Lower leg skin (tissue), 4 donors: ENCODE measurements around the gene KCNN3. TPM values are rescaled to one million over a fixed set of nuclear protein-coding genes. Genes with fewer than 3 reads are reported as not detected.

Source experiments
- DNase-seq, 2 donors: peaks; one replicate each; pipeline ENCODE4 v3.0.0-alpha.2; 2019; ENCODE audit warnings: low spot score in 2 of 2
- H3K4me3 ChIP-seq: fragments of 200-600 bp; sonication (generic); 2 replicates; pipeline ENCODE4 v1.5.1; 2017; ENCODE audit warnings: mild to moderate bottlenecking, low read depth; ENCODE audit not compliant: poor library complexity, severe bottlenecking
- CTCF ChIP-seq, 3 donors: fragments of 450-650 bp; IDR thresholded peaks; one replicate each; pipeline ENCODE4 v1.5.1; 2016; ENCODE audit warnings: antibody characterized with exemption in 3 of 3, mild to moderate bottlenecking in 3 of 3, moderate library complexity in 2 of 3
- POLR2A ChIP-seq, 2 donors: fragments of 450-650 bp; IDR thresholded peaks; one replicate each; pipeline ENCODE4 v1.6.1; 2016 to 2017; ENCODE audit warnings: antibody characterized with exemption in 2 of 2, mild to moderate bottlenecking in 1 of 2, moderate library complexity in 1 of 2
- WGBS, 2 donors: methylation state at CpG; one replicate each; pipeline ENCODE4 v1.1.5; 2018; 5-methylcytosine and 5-hydroxymethylcytosine counted together
- intact Hi-C: fragments of 100-400 bp; cut with DNase I; formaldehyde crosslinking; loops from one replicate; pipeline ENCODE4 v1.15.0; 2023; ENCODE audit warnings: low total_unique reads
- total RNA-seq, 4 donors: library from RNA; depleted of rRNA; stranded (reverse); fragments of >200 nt; gene quantifications; one replicate each; pipeline ENCODE4 v1.1.0, GENCODE V29; 2016

Gene KCNN3
- total RNA-seq, 4 donors from 2014 or later, result 0.13 to 2.1 (median 0.36) TPM

DNA sequence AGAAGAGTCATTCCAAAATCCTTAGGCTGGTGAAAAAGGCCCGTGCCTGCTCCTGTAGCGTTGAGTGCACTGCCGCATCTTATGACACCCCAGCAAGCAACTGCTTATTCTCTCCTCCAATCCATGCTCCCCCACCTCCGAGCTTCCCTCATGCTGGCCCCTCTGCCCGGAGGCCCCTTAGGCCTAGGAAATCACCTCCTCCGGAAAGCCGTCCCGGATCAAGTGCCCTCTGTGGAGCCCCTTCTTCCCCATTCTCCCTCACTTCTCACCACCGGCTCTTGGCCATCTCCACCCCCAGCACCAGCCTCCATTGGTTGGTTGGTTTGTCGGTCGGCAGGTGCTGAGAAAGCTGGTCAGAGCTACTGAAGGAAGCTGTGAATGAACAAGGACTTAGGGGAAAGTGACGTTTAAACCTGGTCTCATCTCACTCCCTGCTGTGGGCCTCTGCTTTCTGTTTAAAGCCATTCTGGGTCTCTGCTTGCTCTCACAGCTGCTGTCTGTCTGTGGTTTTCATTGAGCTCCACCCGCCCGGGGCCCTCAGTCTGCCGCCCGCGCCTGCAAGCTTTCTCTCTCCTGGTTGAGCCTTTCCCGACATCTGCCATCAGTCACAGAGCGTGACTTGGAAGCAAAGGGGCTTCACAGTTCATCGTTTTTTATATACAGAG, 122.2 kb downstream of the KCNN3 start:
- WGBS, 2 donors, result 41 to 52% methylated on average over 20 of the region's 20 CpGs
- H3K4me3 ChIP-seq, result no peak overlapping the region
- TF ChIP-seq POLR2A (IDR thresholded peaks at IDR 0.05) (no peak), CTCF (IDR thresholded peaks at IDR 0.05) (no peak)
- intact Hi-C loops, result no loop called here
- DNase-seq, result peak in 1 of 2 donors; percentile 88

- no peak overlapping the region for H3K4me3 ChIP-seq
- DNase-seq, result no peak
- TF ChIP-seq POLR2A (IDR thresholded peaks at IDR 0.05) (no peak), CTCF (IDR thresholded peaks at IDR 0.05) (no peak)
- 39 to 48% methylated on average over 7 of the region's 7 CpGs for WGBS, 2 donors
- intact Hi-C loops, result no loop called here
Observed at GRCh38 chr1:154747380-154747739, 122.7 kb downstream of the KCNN3 start.

- 87 to 97% methylated on average over 6 of the region's 6 CpGs for WGBS, 2 donors
- intact Hi-C loops, result no loop called here
- H3K4me3 ChIP-seq, result no peak overlapping the region
- peak in 1 of 2 donors; percentile 73 for DNase-seq
- TF ChIP-seq CTCF (IDR thresholded peaks at IDR 0.05), result no peak
- TF ChIP-seq POLR2A (IDR thresholded peaks at IDR 0.05), result no peak
Observed at GRCh38 chr1:154746622-154747299, 123.3 kb downstream of the KCNN3 start.

GRCh38 chr1:154745750-154746425, 124.2 kb downstream of the KCNN3 start:
- DNase-seq, result peak in 1 of 2 donors; percentile 69
- no peak overlapping the region for H3K4me3 ChIP-seq
- intact Hi-C loops, result no loop called here
- no peak for TF ChIP-seq CTCF (IDR thresholded peaks at IDR 0.05)
- TF ChIP-seq POLR2A (IDR thresholded peaks at IDR 0.05), result no peak
- WGBS, 2 donors, result 70 to 78% methylated on average over 12 of the region's 12 CpGs

DNA sequence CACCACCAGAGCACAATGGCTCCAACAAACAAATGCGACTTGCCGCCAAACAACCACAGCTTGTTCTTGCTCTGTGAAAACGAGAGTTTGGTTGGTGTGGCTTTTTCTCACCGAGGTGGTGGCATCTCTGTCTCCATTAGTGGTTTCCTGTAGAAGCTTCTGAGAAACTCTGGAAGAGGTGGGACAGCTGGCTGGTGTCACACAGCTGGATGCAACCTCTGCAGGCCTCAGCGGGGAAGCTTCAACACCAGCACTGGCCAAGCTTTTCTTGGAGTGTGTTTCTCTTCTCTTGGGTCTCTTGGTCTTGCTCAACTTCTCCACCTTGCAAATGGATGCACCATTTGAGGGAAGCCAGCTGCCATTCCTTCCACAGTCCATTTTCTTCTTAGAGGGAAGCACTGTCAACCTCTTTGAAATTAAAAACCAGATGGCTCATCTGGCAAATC, 124.8 kb downstream of the KCNN3 start:
- no peak for TF ChIP-seq CTCF (IDR thresholded peaks at IDR 0.05)
- TF ChIP-seq POLR2A (IDR thresholded peaks at IDR 0.05), result no peak
- DNase-seq, result peak in 1 of 2 donors; percentile 74
- 58 to 60% methylated on average over 5 of the region's 5 CpGs for WGBS, 2 donors
- intact Hi-C loops, result no loop called here
- H3K4me3 ChIP-seq, result no peak overlapping the region
